HL-60/S4 treated with phorbol 12-myristate 13-acetate at 8.2 ng/mL for 4 days and 3 days (cell line): Measurements from ENCODE around the gene TRIO.
"Not testable (repeated sequence)": the region's sequence is repeated elsewhere in the genome, so short reads cannot be mapped to it uniquely, and the experiment has no call there.

Experiments
- in situ Hi-C: fragments of 300-500 bp; cut with MboI; formaldehyde crosslinking; loops from 2 replicates; pipeline ENCODE4 v1.15.0; 2022; ENCODE audit warnings: low sequenced_read_pairs

TRIO gene

DNA sequence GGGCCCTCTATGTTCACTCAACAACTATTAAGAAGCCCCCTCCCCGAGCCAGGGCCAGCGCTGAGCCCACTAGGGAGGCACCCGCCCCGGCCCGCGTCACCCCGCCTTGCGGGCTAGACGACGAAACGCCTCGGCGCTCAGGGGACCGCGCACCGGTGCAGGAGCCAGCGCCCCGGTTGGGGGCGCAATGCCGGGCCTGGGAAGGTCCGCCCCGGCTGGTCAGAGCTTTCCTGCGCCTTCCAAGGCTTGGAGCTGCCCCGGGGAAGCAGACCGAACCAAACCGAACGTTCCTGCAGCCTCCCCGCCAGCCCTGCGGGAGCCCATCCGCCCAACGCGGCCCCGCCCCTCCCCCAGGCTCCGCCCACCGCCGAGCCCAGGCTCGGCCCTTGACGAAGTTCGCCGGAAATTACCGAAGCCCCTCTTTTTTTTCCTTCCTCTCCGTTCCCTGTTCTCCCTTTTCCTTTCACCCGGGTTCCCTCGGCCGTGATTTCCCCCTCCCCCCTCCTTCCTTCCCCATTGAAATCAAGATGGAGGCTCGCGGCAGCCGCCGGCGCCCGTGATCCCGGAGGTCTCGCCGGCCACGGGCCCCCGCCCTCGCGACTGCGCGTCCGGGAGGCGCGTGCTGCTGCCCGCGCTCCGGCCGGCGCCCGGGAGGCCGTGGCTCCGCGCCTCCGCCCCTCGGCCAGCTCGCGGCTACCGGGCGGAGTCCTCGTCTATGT is at the start of gene TRIO:
TSS of gene TRIO (plus strand) at position 516 of the 719 bp plus-strand sequence. CDS start 384 bp downstream, outside the sequence.
- in situ Hi-C loops: no loop called here

DNA sequence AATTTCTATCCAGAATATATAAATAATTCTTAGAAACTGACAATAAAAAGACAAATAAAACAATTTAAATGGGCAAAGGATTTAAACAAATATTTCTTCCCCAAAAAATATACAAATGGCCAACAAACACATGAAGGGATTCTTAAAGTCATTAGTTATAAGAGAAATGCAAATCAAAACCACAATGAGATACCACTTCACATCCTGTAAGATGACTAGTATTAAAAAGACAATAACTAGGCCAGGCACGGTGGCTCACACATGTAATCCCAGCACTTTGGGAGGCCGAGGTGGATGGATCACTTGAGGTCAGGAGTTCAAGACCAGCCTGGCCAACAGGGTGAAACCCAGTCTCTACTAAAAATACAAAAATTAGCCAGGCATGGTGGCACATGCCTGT is 45.8 kb upstream of the TRIO start:
- in situ Hi-C loops: not testable (repeated sequence)

DNA sequence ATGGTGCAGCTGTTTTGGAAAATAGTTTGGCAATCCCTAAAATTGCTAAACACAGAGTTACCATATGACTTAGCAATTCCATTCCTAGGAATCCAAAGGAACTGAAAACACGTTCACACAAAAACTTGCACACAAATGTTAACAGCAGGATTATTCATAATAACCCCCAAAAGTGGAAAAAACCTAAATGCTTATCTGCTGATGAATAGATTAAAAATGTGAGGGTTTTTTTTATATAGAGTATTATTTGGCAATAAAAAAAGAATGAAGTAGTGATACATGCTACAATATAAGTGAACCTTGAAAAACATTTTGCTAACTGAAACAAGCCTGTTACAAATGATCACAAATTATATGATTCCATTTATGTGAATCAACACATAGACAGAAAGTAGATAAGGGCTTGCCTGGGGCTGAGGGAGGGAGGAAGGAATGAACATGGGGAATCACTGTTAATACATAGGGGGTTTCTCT is 45.1 kb upstream of the TRIO start:
- in situ Hi-C loops: no loop called here

DNA sequence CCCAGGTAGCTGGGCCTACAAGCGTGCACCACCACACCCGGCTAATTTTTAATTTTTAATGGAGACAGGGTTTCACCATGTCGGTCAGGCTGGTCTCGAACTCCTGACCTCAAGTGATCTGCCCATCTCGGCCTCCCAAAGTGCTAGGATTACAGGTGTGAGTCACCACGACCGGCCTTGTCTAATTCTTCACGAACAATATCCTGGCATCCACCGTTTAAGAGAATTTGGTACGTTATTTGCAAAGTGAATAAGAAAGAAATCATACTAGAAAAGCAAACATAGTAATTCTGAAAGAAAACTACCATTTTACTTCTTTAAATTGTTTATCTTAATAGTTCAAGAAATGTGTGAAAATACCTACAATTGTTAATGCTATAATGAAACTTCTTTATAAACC is 42.9 kb upstream of the TRIO start:
- in situ Hi-C loops: no loop called here

DNA sequence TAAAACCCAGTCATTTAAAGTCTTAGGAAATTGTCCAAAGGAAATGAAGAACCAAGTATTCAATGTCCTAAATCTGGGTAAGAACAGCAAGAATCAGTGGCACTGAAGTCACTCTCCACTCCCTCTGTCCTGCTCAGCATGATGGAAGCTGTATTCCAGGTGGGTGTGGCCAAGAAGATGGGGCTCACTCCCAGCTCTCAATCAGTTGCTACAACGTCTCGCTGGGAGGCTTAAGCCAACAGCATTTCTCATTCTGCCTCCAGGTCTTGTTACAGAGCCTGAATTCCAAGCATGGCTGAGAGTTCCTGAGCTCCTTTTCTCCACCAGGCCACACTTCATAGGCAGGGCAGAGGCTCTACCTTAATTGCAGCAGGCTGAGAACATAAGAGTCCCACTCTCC is 41.2 kb upstream of the TRIO start:
- in situ Hi-C loops: no loop called here

DNA sequence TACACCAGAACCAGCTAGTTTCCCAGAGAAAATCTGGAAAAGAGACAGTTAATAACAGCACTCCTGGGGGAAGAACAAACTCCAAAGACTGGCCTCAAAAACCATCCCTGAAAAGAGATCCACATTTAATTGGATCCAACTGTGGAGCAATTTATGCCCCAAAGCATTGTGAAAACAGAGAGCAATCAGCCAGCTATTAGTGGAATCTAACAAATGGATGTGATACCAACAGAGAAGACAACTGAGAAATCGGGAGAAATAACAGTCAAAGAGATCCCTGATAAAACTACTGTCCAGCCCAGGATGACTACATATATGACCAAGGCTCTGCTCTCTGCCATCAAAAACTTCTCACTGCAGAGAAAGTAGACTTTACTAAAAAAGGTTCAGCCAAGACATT is 40.5 kb upstream of the TRIO start:
- in situ Hi-C loops: no loop called here

DNA sequence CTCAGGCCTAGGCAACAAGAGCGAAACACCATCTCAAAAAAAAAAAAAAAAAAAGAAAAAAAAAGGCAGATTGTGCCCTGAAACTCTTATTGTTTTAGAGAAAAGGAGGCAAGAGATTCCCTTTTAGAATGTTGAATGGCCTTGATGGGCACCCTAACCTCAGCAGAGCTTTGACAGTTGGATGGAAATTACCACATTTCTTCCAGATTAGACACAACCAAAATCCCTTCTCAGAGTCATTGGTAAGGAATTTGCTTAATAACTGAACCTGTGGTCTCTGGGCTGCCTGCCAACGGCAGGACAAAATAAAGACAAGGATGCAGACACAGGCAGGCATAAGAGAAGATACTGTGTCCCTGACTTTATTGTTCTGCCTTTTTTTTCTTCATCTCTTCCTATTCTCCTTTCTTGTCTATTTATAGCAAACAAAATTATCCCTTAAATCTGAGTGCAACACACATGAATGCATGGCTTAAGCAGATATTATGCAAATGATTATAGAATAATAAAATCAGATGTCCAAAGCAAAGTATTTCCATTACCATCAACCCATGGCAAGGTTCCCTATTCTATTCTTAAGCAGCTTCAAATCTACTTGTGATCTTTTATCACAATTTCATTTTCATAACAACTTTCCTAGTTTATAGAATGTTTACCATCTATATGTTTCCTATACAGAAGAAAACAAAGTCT is 37.3 kb upstream of the TRIO start:
- in situ Hi-C loops: no loop called here

DNA sequence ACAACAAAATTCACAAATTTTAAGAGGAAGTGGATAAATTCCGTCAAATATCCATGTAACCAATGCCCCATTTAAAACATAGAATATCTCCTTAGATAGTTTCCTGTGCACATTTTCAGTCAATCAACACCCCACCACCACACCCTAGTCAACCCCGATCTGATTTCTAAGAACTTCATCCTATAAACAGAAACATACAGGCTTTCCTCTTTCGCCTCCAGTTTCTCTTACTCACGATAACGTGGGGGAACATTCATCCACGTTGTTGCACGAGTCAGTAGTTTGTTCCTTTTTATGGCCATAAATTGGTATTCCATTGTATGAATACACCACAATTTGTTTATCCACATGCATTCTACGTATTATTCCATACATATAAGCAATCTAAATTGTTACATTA is 35.6 kb upstream of the TRIO start:
- in situ Hi-C loops: no loop called here

DNA sequence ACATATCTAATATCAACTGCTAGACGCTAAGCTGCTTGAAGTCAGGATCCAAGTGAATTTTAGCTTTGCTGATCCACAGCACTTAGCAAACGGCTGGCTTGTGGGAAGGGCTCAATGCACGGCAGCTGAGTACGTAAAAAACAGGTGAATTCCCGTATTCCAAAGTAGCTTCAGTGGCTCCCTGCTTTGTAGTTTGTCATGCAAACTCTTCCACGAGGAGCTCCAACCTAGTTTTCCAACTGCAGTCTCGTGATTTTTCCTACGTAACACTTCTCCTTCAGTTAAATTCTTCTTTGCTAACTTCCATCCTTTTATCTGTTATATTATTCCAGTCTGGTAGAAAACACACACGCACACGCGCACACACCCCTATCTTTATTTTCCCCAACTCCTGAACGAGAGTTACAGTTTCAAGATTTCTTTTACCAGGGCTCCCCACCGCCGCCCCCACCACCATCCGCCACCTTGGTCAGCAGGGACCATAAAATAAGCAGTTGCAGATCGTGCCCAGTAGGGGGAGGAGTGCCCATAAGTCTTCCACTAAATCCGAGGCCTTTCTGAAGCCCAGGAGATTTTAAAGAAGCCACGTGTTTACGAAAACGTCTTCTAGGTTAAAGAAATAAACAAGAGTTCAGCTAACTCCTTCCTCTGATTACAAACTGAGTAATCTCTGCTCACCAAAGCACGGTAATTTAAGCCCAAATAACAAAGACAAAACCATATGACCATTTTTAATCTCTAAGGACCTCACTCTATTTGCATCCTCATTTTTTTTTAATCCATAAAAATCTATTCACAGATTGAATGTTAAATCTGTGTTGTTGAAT is 34.8 kb upstream of the TRIO start:
- in situ Hi-C loops: no loop called here

DNA sequence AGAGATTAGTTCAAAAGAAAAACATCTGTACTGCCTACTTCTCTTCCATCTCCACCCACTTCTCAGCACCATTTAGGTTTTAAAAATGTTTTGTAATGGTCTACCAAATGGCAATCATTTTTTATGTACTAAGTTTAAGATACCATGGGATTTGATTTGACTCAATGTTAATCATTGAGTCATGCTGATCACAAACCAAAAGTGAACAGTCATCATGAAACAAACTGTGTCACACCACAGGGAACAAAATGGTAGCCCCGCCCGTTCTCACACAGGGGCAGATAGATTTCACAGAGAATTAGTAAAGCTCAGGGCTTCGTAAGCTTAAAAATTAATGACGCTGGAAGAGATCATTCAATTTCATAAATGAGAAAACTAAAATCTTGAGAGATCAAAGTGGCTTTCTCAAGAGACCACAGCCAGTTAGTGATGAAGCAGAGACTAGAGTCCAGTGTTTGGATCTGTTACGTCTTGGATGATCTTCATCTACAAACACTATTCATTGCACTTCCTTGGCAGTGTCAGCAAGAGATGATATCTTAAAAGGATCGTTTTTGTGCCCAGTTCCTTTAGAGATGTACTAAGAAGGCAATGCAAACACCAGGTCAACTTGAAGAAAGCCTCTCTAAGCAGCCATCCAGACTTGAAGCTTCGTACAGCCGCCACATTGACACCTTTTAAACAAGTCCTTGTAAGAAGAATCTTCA is 33.9 kb upstream of the TRIO start:
- in situ Hi-C loops: no loop called here

DNA sequence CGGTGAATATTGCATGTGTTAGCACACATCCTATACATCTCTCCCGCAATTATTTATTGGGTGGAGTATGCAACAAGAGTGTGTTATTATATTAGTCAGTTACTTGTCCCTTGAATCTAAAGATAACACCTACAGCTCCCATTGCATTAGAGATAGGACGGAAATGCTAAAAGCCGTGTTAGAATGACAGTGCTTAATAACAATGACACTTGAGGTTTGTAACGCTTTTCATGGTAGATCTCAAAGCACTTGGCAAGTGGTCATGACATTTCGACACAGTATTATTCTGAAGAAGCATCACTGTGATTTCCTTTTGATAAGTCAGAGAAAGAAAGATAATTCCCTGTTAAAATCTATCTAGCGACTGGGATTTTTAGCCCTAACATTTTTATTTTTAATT is 33.4 kb upstream of the TRIO start:
- in situ Hi-C loops: no loop called here

DNA sequence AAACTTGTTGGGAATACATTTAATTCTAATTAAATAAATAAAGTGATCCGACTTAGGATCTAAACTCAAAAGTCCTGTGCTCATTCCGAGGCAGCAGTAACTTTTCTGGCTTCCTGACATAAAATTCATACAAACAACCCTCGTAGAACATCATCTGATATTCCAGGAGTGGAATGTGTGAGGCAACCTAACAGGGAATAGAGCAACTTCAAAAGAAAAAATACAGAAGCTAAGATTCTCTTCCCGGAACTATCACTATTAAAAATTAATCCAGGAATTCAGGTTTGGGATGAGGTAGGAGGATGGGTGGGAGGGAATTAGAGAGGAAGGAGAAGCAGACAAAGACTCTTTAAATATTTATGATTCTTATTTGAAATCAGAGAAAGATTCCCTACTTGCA is 32.9 kb upstream of the TRIO start:
- in situ Hi-C loops: no loop called here

DNA sequence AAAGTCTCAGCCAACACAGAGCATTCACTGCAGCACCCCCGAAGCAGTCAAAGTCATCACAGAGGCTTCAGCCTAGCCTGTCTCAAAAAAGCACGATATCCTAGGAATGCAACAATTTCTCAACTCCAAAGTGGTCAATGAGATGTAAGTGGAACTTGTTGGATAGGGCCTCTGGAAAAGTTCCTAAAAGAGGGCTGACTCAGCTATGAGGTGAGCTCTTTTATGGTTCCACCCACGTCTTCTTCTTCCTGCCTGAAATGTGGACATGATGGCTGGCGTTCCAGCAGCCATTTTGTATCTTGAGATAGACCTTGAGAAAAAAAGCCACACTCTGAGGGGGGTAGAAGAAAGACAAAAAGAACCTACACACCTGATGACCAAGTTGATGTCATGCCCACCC is 32.5 kb upstream of the TRIO start:
- in situ Hi-C loops: no loop called here

DNA sequence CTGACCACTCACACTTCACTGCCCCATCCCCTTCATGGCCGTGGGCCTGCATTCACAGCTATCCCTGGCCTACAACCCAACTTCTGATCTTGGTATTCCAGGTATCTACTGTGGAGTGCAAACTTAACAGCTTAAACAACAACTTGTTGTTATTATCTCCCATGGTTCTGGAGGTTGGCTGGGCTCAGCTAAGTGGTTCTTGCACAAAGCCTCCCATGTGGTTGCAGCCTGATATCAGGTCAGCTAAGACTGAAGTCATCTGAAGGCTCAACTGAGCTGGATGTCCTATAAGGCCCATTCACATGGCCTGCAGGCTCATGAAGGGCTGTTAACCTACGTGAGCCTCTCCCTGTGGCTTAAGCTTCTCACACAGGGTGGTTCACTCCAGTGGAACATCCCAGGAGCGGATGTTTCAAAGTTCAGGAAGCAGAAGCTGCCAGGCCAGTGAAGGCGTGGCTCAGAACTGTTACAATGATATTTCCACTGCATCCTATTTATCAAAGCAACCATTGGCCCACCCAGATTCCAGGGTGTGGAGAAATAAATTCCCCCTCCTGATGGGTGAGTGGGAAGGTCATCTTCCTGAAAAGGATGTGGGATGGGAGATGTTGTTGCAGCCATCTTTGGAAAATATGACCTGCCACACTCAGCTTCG is 30.0 kb upstream of the TRIO start:
- in situ Hi-C loops: no loop called here

DNA sequence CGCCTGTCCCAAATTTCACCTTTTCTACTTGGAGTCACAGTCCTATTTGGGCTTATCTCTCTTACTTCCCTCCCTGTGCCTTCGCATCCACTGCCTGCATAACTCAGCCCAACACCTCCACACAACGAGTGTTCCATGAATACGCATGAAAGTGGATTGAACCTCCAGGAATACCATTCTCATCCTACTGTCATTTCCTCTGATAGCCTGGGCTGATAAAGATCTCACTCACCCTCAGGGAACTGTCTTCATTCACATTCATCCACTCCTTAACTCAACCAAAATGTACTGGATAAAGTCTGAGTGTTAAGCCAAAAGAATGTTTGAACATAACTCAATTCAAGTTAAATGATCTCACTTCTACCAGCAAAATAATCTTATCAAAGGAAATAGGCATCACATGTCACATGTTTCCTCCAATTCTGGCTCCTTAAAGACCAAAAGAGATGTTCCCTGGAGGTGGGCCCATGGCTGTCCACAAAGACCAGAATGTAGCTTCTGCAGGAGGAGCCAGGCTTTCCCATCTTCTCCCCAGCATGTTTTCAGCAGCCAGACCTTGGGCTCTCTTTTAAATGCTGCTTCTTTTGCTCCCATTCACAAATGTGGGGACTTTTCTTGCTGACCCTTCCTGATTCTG is 28.4 kb upstream of the TRIO start:
- in situ Hi-C loops: no loop called here

DNA sequence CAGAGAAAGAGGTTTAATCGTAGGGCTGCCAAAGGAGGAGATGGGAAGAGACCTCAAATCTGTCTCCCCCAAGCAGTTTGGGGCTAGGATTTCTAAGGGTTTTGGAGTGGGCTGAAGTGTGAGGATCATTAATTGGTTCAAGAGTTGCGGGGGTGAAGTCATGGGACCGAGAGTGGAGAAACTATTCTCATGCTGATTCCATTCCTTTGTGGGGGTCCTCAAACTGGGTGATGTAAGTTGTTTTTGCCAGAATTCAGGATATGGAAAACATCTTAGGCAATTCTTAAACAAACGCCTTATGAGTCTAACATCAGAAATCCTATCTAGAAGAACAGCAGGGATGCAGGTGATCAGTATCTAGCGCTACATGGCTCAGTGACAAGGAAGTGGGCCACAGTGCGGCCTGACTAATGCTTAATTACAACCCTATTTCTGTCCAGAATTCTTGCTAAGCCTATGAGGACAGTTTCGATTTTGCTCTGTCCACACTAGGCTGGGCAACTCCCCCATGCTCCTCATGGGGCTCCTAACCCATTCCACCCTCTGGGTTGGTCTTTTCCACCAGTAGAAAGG is 27.7 kb upstream of the TRIO start:
- in situ Hi-C loops: no loop called here

DNA sequence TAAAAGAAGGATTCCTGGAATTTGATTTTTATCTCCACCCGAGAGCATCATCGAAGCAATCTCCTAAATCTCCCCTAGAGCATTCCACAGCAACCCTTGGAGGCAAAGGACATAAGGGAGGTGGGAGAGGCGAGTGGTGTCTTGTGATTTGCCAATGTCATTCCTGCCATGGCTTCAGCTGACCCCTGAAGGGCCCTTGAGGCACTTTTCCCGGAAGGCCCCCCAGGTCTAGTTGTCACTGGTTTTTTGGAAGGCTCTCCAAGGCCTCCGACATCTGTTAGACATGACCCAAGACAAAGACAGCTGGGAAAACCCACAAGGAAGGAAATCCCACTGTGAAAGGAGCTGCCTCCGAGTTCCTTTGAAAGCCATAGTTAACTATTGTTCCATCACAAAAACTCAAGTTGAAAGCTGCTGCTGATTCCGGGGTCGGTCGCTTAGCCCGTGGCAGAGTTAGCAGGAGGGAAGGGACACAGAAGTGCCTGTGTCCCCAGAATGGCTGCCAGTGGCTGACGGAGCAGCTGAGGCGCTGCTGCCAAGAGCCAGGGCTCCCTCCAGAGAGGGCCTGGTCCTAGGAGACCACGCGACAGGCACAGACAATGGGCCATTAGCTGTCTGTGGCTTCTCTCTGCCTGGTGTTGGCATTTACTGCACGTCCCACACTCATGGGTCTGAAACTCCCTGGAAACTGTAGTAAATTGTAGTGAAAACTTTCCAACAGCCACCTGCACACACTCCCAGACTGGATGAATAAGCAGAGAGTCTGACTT is 24.4 kb upstream of the TRIO start:
- in situ Hi-C loops: no loop called here

DNA sequence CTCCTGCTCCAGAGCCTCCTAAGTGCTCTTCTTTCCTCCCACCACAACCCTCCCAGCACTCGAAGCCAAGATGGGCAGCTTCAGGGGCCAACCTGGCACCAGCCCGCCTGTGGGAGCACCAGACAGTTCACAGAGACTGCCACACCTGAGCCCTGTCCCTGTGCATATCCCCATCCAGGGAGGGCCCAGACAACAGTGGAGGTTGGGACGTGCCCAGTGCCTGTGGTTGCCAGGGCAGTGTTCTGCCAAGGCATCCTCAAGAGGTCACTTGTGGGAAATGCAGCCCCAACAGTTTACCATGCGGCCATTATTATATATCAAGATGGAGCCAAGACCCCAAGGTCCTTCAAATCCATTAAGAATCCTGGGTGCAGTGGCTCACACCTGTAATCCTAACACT is 23.0 kb upstream of the TRIO start:
- in situ Hi-C loops: no loop called here

DNA sequence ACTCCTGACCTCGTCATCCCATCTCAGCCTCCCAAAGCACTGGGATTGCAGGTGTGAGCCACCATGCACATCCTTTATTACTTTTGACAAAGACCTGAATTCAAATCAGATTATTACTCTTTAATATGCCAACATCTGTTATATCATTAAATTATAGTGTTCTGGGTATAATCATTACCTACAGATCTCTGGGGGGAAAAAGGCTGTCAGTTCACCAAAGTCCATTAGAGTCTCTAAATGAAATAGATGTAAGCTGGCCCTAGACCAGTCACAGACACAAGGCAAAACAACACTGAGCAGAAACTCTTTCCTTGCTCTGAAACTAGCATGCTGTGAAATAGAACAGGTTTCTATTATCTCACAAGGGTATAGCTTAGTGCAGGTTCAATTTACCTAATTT is 21.6 kb upstream of the TRIO start:
- in situ Hi-C loops: no loop called here
